22Rv1 (cell line): ENCODE data around the gene DOCK3.
"Not testable (repeated sequence)": the region's sequence is repeated elsewhere in the genome, so short reads cannot be mapped to it uniquely, and the experiment has no call there.

ENCODE experiments used
- H3K27ac ChIP-seq: fragments of 450-650 bp; 2 replicates; pipeline ENCODE4 v1.5.1; 2017
- CTCF ChIP-seq: fragments of 450-650 bp; IDR thresholded peaks from 2 replicates; pipeline ENCODE4 v1.5.1; 2017; ENCODE audit warnings: mild to moderate bottlenecking
- ZFX ChIP-seq: fragments of 450-650 bp; IDR thresholded peaks from 2 replicates; pipeline ENCODE4 v1.6.1; 2017; ENCODE audit warnings: antibody characterized with exemption, borderline replicate concordance

Gene DOCK3

GRCh38 chr3:51360806-51361205, 686.1 kb downstream of the DOCK3 start:
- H3K27ac ChIP-seq = no peak overlapping the region
- no peak for TF ChIP-seq CTCF

- TF ChIP-seq CTCF (no peak), ZFX (no peak)
Observed at GRCh38 chr3:51361746-51362145, 687.0 kb downstream of the DOCK3 start.

GRCh38 chr3:51362476-51362875, 687.7 kb downstream of the DOCK3 start:
- TF ChIP-seq ZFX = no peak
- no peak for TF ChIP-seq CTCF
- no peak overlapping the region for H3K27ac ChIP-seq

More at GRCh38 chr3:51361746-51362145, 687.0 kb downstream of the DOCK3 start:
- H3K27ac ChIP-seq = no peak overlapping the region

GRCh38 chr3:51368276-51368675, 693.5 kb downstream of the DOCK3 start:
- H3K27ac ChIP-seq = not testable (repeated sequence)

- TF ChIP-seq ZFX (no peak), CTCF (peak; percentile 78)
- H3K27ac ChIP-seq = no peak overlapping the region
Observed at GRCh38 chr3:51371943-51372557, 697.3 kb downstream of the DOCK3 start.

- TF ChIP-seq ZFX (no peak), CTCF (no peak)
- no peak overlapping the region for H3K27ac ChIP-seq
Observed at GRCh38 chr3:51373658-51374421, 699.1 kb downstream of the DOCK3 start.

- no peak overlapping the region for H3K27ac ChIP-seq
- TF ChIP-seq CTCF (no peak), ZFX (no peak)
Observed at GRCh38 chr3:51374456-51374855, 699.7 kb downstream of the DOCK3 start.

GRCh38 chr3:51375136-51375535, 700.4 kb downstream of the DOCK3 start:
- TF ChIP-seq CTCF (no peak), ZFX (no peak)
- H3K27ac ChIP-seq = no peak overlapping the region
